Hepatocyte (in vitro differentiated cells): ENCODE results near the gene ASZ1. TPM values are rescaled to one million over a fixed set of nuclear protein-coding genes. Genes with fewer than 3 reads are reported as not detected.
A peak's percentile ranks its signal among the peaks of the same experiment; 100 is the strongest.

Source experiments
- DNase-seq: peaks from one replicate; pipeline ENCODE4 v3.0.0-alpha.2; 2016; ENCODE audit warnings: low spot score
- H2AFZ ChIP-seq: fragments of 200-600 bp; sonication (generic); 2 replicates; pipeline ENCODE4 v1.6.0; 2016; ENCODE audit warnings: antibody characterized with exemption, mild to moderate bottlenecking
- H3K27ac ChIP-seq: fragments of 200-600 bp; sonication (generic); 2 replicates; pipeline ENCODE4 v1.5.1; 2016; ENCODE audit warnings: mild to moderate bottlenecking
- H3K27me3 ChIP-seq: fragments of 200-600 bp; sonication (generic); 2 replicates; pipeline ENCODE4 v1.6.1; 2016
- H3K36me3 ChIP-seq: fragments of 200-600 bp; sonication (generic); replicated peaks from 2 replicates; pipeline ENCODE4 v1.5.1; 2016; ENCODE audit warnings: low read depth; ENCODE audit not compliant: insufficient read depth
- H3K4me1 ChIP-seq: fragments of 200-600 bp; sonication (generic); 2 replicates; pipeline ENCODE4 v1.5.1; 2016; ENCODE audit warnings: mild to moderate bottlenecking, moderate library complexity; ENCODE audit not compliant: insufficient read depth
- H3K4me2 ChIP-seq: fragments of 200-600 bp; sonication (generic); 2 replicates; pipeline ENCODE4 v1.6.0; 2016
- H3K4me3 ChIP-seq: fragments of 200-600 bp; sonication (generic); 2 replicates; pipeline ENCODE4 v1.5.1; 2016; ENCODE audit warnings: mild to moderate bottlenecking
- H3K79me2 ChIP-seq: fragments of 200-600 bp; sonication (generic); 2 replicates; pipeline ENCODE4 v1.6.0; 2017; ENCODE audit warnings: mild to moderate bottlenecking
- H3K9me2 ChIP-seq: fragments of 200-600 bp; sonication (generic); replicated peaks from 2 replicates; pipeline ENCODE4 v1.6.0; 2017; ENCODE audit warnings: mild to moderate bottlenecking; ENCODE audit not compliant: insufficient read depth
- H3K9me3 ChIP-seq: fragments of 200-600 bp; sonication (generic); 2 replicates; pipeline ENCODE4 v1.5.1; 2016; ENCODE audit warnings: low read depth, mild to moderate bottlenecking
- H4K20me1 ChIP-seq: fragments of 200-600 bp; sonication (generic); 2 replicates; pipeline ENCODE4 v1.6.0; 2016; ENCODE audit warnings: mild to moderate bottlenecking; ENCODE audit not compliant: insufficient read depth, poor library complexity, severe bottlenecking
- CTCF ChIP-seq: fragments of 200-600 bp; sonication (generic); IDR thresholded peaks from 2 replicates; pipeline ENCODE4 v1.5.1; 2016; ENCODE audit warnings: antibody characterized with exemption, mild to moderate bottlenecking; ENCODE audit not compliant: poor library complexity
- EZH2 ChIP-seq: fragments of 200-600 bp; sonication (generic); IDR thresholded peaks from 2 replicates; pipeline ENCODE4 v1.6.1; 2016; ENCODE audit warnings: antibody characterized with exemption, mild to moderate bottlenecking, borderline replicate concordance
- EZH2phosphoT487 ChIP-seq: fragments of 200-600 bp; sonication (generic); IDR thresholded peaks from one replicate; pipeline ENCODE4 v1.6.1; 2018; ENCODE audit warnings: antibody characterized with exemption, mild to moderate bottlenecking, low read depth, moderate library complexity; ENCODE audit not compliant: unreplicated experiment, severe bottlenecking
- WGBS: methylation state at CpG from one replicate; pipeline ENCODE4 v1.1.6; 2016; ENCODE audit warnings: low lambda C conversion rate; ENCODE audit errors: missing lambda C conversion rate; 5-methylcytosine and 5-hydroxymethylcytosine counted together
- polyA plus RNA-seq: library from polyadenylated mRNA; unstranded; fragments of >200 nt; fragmentation: Nextera tagmentation; extraction: Ambion mirVana; gene quantifications from 2 replicates; pipeline ENCODE4 v1.2.1, GENCODE V29; 2016
- total RNA-seq: library from RNA; depleted of rRNA; stranded (reverse); fragments of >200 nt; gene quantifications from 2 replicates; pipeline ENCODE4 v1.2.3, GENCODE V29; 2014

The ASZ1 gene
- total and polyA plus RNA-seq, 2 experiments from 2014 or later, result 0.28 TPM; not detected in 1

- peaks cover 38% of the 10 kb centered on the region for H3K27me3 ChIP-seq
- H2AFZ ChIP-seq, result no peak overlapping the region
- no peak overlapping the region for H3K4me3 ChIP-seq
Measured at GRCh38 chr7:117324960-117325359, 102.3 kb downstream of the ASZ1 start.

GRCh38 chr7:117323851-117324711 lies 103.2 kb downstream of the ASZ1 start:
- Histone ChIP-seq H4K20me1 (no peaks in the 10 kb centered on the region), H3K27me3 (peaks cover 41% of the 10 kb centered on the region), H2AFZ (peak overlapping the region; percentile 73), H3K4me2 (peak overlapping the region; percentile 90), H3K27ac (peak overlapping the region; percentile 73), H3K9me2 (no peaks in the 10 kb centered on the region), H3K4me1 (peaks cover 10% of the 10 kb centered on the region), H3K4me3 (peak overlapping the region; percentile 54), H3K79me2 (no peaks in the 10 kb centered on the region), H3K36me3 (no peaks in the 10 kb centered on the region), H3K9me3 (no peaks in the 10 kb centered on the region)
- TF ChIP-seq CTCF, result no peak
- TF ChIP-seq EZH2, result no peak
- no peak for TF ChIP-seq EZH2phosphoT487
- DNase-seq, result peak; percentile 61
- 1% methylated on average over 53 of the region's 67 CpGs for whole genome bisulfite sequencing

More at GRCh38 chr7:117324960-117325359, 102.3 kb downstream of the ASZ1 start:
- no peaks in the 10 kb centered on the region for H4K20me1 ChIP-seq
- DNase-seq, result no peak
- H3K27ac ChIP-seq, result peak overlapping the region; percentile 73
- H3K4me1 ChIP-seq, result peaks cover 10% of the 10 kb centered on the region
- no peaks in the 10 kb centered on the region for H3K79me2 ChIP-seq
- no peaks in the 10 kb centered on the region for H3K36me3 ChIP-seq
- no peak for TF ChIP-seq EZH2
- TF ChIP-seq EZH2phosphoT487, result no peak
- TF ChIP-seq CTCF, result no peak
- peak overlapping the region; percentile 90 for H3K4me2 ChIP-seq
- H3K9me2 ChIP-seq, result no peaks in the 10 kb centered on the region
- H3K9me3 ChIP-seq, result no peaks in the 10 kb centered on the region
- 60% methylated on average over 4 of the region's 4 CpGs for WGBS

- no peaks in the 10 kb centered on the region for H3K9me3 ChIP-seq
- TF ChIP-seq EZH2phosphoT487, result no peak
- peak; percentile 54 for TF ChIP-seq EZH2
- H2AFZ ChIP-seq, result peak overlapping the region; percentile 73
- H3K4me3 ChIP-seq, result peak overlapping the region; percentile 54
- WGBS, result 2% methylated on average over 20 of the region's 25 CpGs
- DNase-seq, result peak; percentile 21
- H3K79me2 ChIP-seq, result no peaks in the 10 kb centered on the region
- H3K4me2 ChIP-seq, result peak overlapping the region; percentile 90
- no peaks in the 10 kb centered on the region for H3K36me3 ChIP-seq
- no peaks in the 10 kb centered on the region for H3K9me2 ChIP-seq
- peak overlapping the region; percentile 73 for H3K27ac ChIP-seq
- peaks cover 41% of the 10 kb centered on the region for H3K27me3 ChIP-seq
- no peaks in the 10 kb centered on the region for H4K20me1 ChIP-seq
- peaks cover 10% of the 10 kb centered on the region for H3K4me1 ChIP-seq
Measured at GRCh38 chr7:117323305-117323850, 103.9 kb downstream of the ASZ1 start.
